Ovary (tissue), 3 donors: ENCODE results near the gene POU6F2.

Source experiments
- CTCF ChIP-seq, 3 donors: fragments of 450-650 bp in 2 of 3; fragments of 200-600 bp in 1 of 3; IDR thresholded peaks; one replicate each; pipeline versions ENCODE4 v1.5.1 to v1.8.0; 2016 to 2022; ENCODE audit warnings: antibody characterized with exemption in 3 of 3, mild to moderate bottlenecking in 1 of 3
- EP300 ChIP-seq: sonication (generic); formaldehyde crosslinking; IDR thresholded peaks from one replicate; pipeline ENCODE4 v1.6.1; 2017; ENCODE audit warnings: antibody characterized with exemption
- donor health status: DM: no; HTN: no; CAD: no.

- TF ChIP-seq EP300, result no peak
- TF ChIP-seq CTCF (IDR thresholded peaks at IDR 0.05), result no peak
These were observed 149.3 kb downstream of the POU6F2 start for GRCh38 chr7:39127058-39127457.
